ENCODE data around the gene PAX7.

GRCh38 chr1:18738617-18739016 is 108.0 kb downstream of the PAX7 start:
- TF ChIP-seq POLR2A (IDR thresholded peaks at IDR 0.05) (no peak), POLR2AphosphoS5 (IDR thresholded peaks at IDR 0.05) (no peak)
- TF ChIP-seq, protein P1, sequence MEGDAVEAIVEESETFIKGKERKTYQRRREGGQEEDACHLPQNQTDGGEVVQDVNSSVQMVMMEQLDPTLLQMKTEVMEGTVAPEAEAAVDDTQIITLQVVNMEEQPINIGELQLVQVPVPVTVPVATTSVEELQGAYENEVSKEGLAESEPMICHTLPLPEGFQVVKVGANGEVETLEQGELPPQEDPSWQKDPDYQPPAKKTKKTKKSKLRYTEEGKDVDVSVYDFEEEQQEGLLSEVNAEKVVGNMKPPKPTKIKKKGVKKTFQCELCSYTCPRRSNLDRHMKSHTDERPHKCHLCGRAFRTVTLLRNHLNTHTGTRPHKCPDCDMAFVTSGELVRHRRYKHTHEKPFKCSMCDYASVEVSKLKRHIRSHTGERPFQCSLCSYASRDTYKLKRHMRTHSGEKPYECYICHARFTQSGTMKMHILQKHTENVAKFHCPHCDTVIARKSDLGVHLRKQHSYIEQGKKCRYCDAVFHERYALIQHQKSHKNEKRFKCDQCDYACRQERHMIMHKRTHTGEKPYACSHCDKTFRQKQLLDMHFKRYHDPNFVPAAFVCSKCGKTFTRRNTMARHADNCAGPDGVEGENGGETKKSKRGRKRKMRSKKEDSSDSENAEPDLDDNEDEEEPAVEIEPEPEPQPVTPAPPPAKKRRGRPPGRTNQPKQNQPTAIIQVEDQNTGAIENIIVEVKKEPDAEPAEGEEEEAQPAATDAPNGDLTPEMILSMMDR (IDR thresholded peaks at IDR 0.05), result no peak
